ENCODE measurements around the gene RIPOR3. TPM values are rescaled to one million over a fixed set of nuclear protein-coding genes. Genes with fewer than 3 reads are reported as not detected.

The RIPOR3 gene
- total and polyA plus RNA-seq, 4 donors, result 4.3 to 9.9 (median 7.7) TPM

DNA sequence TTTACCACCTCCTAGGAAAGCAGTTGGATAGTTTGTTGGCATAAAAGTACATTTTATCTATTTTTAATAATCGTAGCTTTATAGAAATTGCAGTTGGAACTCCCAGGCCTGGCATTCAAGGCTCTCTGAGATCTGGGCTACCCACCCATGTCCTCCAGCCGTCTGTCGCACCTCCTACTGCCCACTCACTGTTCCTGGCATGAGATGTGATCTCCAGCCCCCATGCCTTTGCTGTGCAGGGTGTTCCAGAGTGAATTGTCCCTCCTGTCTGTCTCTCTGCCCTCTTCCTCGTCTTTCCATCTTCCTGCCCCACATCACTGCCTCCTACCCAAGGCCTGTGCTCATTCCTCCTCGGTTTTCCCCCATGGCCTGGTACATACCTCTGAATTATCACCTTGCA, 130.5 kb downstream of the RIPOR3 start:
- DNase-seq (no peak), ATAC-seq (ENCODE audit: insufficient read depth, low FRiP score) (no peak)
- peaks cover 0 to 16% (median 7%) of the 10 kb centered on the region in 5 donors for H3K4me1 ChIP-seq (ENCODE audit: control insufficient read depth in 5 of 5, insufficient read depth in 5 of 5, low read length in 5 of 5)
- H3K9me3 ChIP-seq (ENCODE audit: control insufficient read depth in 4 of 4, insufficient read depth in 3 of 4, low read length in 3 of 4), result no peaks in the 10 kb centered on the region
- H3K27me3 ChIP-seq (ENCODE audit: control insufficient read depth in 3 of 3, insufficient read depth in 3 of 3, low read length in 2 of 3), result no peaks in the 10 kb centered on the region
- 76 to 84% methylated on average over 5 of the region's 5 CpGs for WGBS, 2 donors
- peak overlapping the region in 1 of 2 donors; percentile 67 for H3K27ac ChIP-seq (ENCODE audit: low read depth in 1 of 2, low read length in 1 of 2)
- TF ChIP-seq, protein P1, sequence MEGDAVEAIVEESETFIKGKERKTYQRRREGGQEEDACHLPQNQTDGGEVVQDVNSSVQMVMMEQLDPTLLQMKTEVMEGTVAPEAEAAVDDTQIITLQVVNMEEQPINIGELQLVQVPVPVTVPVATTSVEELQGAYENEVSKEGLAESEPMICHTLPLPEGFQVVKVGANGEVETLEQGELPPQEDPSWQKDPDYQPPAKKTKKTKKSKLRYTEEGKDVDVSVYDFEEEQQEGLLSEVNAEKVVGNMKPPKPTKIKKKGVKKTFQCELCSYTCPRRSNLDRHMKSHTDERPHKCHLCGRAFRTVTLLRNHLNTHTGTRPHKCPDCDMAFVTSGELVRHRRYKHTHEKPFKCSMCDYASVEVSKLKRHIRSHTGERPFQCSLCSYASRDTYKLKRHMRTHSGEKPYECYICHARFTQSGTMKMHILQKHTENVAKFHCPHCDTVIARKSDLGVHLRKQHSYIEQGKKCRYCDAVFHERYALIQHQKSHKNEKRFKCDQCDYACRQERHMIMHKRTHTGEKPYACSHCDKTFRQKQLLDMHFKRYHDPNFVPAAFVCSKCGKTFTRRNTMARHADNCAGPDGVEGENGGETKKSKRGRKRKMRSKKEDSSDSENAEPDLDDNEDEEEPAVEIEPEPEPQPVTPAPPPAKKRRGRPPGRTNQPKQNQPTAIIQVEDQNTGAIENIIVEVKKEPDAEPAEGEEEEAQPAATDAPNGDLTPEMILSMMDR (IDR thresholded peaks at IDR 0.05; ENCODE audit: control extremely low read depth, extremely low read depth), result no peak
- no peak overlapping the region for H3K4me3 ChIP-seq
- peaks cover 2 to 25% (median 14%) of the 10 kb centered on the region in 4 donors for H3K36me3 ChIP-seq (ENCODE audit: control insufficient read depth in 4 of 4, insufficient read depth in 4 of 4, low read length in 4 of 4)
- H3K9ac ChIP-seq (ENCODE audit: insufficient read depth in 1 of 2, low read length in 2 of 2), result no peak overlapping the region

DNA sequence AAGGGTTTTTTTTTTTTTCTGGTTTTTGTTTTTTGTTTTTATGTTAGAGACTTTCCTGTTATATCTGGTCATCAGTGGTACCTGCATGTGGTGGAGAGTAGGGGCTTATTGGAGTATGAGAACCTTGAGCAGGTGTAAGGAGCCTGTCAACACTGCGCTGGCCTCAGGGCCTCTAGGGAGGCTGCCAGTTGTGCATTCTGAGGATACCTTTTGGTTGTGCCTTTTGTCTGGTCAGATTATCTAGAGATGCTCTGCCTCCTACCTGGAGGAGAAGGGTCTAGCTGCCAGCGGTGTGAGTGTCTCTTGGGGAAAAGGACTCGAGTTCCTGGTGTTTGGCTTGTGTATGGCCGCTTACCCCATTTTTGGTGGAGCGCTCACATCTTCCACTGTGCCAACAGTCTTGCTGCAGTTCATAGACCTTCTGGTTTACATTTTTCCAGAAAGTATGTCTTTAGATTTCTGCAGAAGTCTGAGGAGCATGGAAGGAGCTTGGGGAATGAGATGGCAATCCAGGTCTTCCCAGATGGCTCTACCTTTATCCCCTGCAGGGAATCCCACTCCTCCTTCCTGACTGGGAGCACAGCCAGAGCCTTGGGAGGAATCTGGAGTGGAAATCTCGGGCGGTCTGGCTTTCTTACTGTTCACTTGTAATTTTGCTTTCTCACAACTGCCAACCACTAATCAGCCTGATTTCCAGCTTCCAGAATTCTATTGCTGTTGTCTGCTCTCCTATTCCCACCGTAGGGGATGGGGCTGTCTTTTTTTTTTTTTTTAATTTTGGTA, 131.3 kb downstream of the RIPOR3 start:
- ATAC-seq (ENCODE audit: insufficient read depth, low FRiP score) (no peak), DNase-seq (no peak)
- no peak overlapping the region for H3K27ac ChIP-seq (ENCODE audit: low read depth in 1 of 2, low read length in 1 of 2)
- peaks cover 0 to 16% (median 7%) of the 10 kb centered on the region in 5 donors for H3K4me1 ChIP-seq (ENCODE audit: control insufficient read depth in 5 of 5, insufficient read depth in 5 of 5, low read length in 5 of 5)
- WGBS, 2 donors, result 82 to 91% methylated on average over 8 of the region's 8 CpGs
- no peak overlapping the region for H3K4me3 ChIP-seq
- H3K36me3 ChIP-seq (ENCODE audit: control insufficient read depth in 4 of 4, insufficient read depth in 4 of 4, low read length in 4 of 4), result peaks cover 2 to 21% (median 11%) of the 10 kb centered on the region in 4 donors
- TF ChIP-seq, protein P1 (IDR thresholded peaks at IDR 0.05; ENCODE audit: control extremely low read depth, extremely low read depth), result no peak
- no peak overlapping the region for H3K9ac ChIP-seq (ENCODE audit: insufficient read depth in 1 of 2, low read length in 2 of 2)
- no peaks in the 10 kb centered on the region for H3K9me3 ChIP-seq (ENCODE audit: control insufficient read depth in 4 of 4, insufficient read depth in 3 of 4, low read length in 3 of 4)
- no peaks in the 10 kb centered on the region for H3K27me3 ChIP-seq (ENCODE audit: control insufficient read depth in 3 of 3, insufficient read depth in 3 of 3, low read length in 2 of 3)

DNA sequence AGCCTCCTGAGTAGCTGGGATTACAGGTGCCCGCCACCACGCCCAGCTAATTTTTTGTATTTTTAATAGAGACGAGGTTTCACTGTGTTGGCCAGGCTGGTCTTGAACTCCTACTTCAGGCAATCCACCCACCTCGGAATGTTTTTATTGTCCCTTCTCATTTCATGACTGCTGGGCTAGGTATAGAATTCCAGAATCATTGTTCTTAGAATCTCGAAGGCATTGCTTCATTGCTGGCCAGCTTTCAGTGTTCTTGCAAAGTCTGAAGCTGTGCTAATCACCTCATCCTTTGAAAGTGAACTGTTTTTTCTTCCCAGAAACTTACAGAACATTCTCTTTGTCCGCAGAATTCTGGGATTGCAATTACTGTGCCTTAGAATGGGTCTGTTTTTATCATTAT, 132.2 kb downstream of the RIPOR3 start:
- Histone ChIP-seq H3K9ac (ENCODE audit: insufficient read depth in 1 of 2, low read length in 2 of 2) (no peak overlapping the region), H3K27me3 (ENCODE audit: control insufficient read depth in 3 of 3, insufficient read depth in 3 of 3, low read length in 2 of 3) (no peaks in the 10 kb centered on the region), H3K27ac (ENCODE audit: low read depth in 1 of 2, low read length in 1 of 2) (no peak overlapping the region), H3K36me3 (ENCODE audit: control insufficient read depth in 4 of 4, insufficient read depth in 4 of 4, low read length in 4 of 4) (peaks cover 2 to 19% (median 9%) of the 10 kb centered on the region in 4 donors), H3K4me3 (no peak overlapping the region), H3K9me3 (ENCODE audit: control insufficient read depth in 4 of 4, insufficient read depth in 3 of 4, low read length in 3 of 4) (no peaks in the 10 kb centered on the region), H3K4me1 (ENCODE audit: control insufficient read depth in 5 of 5, insufficient read depth in 5 of 5, low read length in 5 of 5) (peaks cover 0 to 16% (median 7%) of the 10 kb centered on the region in 5 donors)
- TF ChIP-seq, protein P1 (IDR thresholded peaks at IDR 0.05; ENCODE audit: control extremely low read depth, extremely low read depth), result no peak
- WGBS, 2 donors, result 92 to 93% methylated on average over 6 of the region's 6 CpGs
- DNase-seq (no peak), ATAC-seq (ENCODE audit: insufficient read depth, low FRiP score) (no peak)

Measured in lung (tissue), 12 donors.